SK-N-SH (cell line): Measurements from ENCODE around the gene EHBP1L1. TPM values are rescaled to one million over a fixed set of nuclear protein-coding genes. Genes with fewer than 3 reads are reported as not detected.
A peak's percentile ranks its signal among the peaks of the same experiment; 100 is the strongest.

Experiments used
- CTCF ChIP-seq: fragments of 200-600 bp; sonication (generic); IDR thresholded peaks from 2 replicates; pipeline ENCODE4 v1.6.1; 2017; ENCODE audit warnings: antibody characterized with exemption, mild to moderate bottlenecking, moderate library complexity
- EZH2phosphoT487 ChIP-seq: fragments of 200-600 bp; sonication (generic); IDR thresholded peaks from 2 replicates; pipeline ENCODE4 v1.6.1; 2017; ENCODE audit warnings: low read depth, mixed run types, mild to moderate bottlenecking, antibody characterized with exemption, moderate library complexity, borderline replicate concordance
- FOXM1 ChIP-seq: IDR thresholded peaks from 2 replicates; pipeline ENCODE4 v1.4.0; 2012; ENCODE audit warnings: low read depth, mild to moderate bottlenecking
- MXI1 ChIP-seq: IDR thresholded peaks from 2 replicates; pipeline ENCODE4 v1.6.1; 2012; ENCODE audit warnings: mild to moderate bottlenecking, low read depth, low read length, improper control_type of control experiment
- PBX3 ChIP-seq: IDR thresholded peaks from 2 replicates; pipeline ENCODE4; 2012
- POLR2AphosphoS5 ChIP-seq: IDR thresholded peaks from 2 replicates; pipeline ENCODE4 v1.6.1; 2012; ENCODE audit warnings: low read depth, low read length
- RAD21 ChIP-seq: IDR thresholded peaks from 2 replicates; pipeline ENCODE4 v1.6.1; 2012; ENCODE audit warnings: mild to moderate bottlenecking, low read length
- RCOR1 ChIP-seq: fragments of 150-350 bp; IDR thresholded peaks from 2 replicates; pipeline ENCODE4 v1.6.1; 2017; ENCODE audit warnings: antibody characterized with exemption, low read length
- SIN3A ChIP-seq: IDR thresholded peaks from 2 replicates; pipeline ENCODE4 v1.6.1; 2012; ENCODE audit warnings: low read depth, mild to moderate bottlenecking, low read length, moderate library complexity, borderline replicate concordance
- SMC3 ChIP-seq: IDR thresholded peaks from 2 replicates; pipeline ENCODE4 v1.6.1; 2012; ENCODE audit warnings: low read depth, low read length, improper control_type of control experiment
- TAF1 ChIP-seq: IDR thresholded peaks from 2 replicates; pipeline ENCODE4 v1.6.1; 2012; ENCODE audit warnings: low read depth, mild to moderate bottlenecking, low read length, moderate library complexity, borderline replicate concordance
- TCF12 ChIP-seq: IDR thresholded peaks from 2 replicates; pipeline ENCODE4 v1.4.0; 2012
- YY1 ChIP-seq: IDR thresholded peaks from 2 replicates; pipeline ENCODE4 v1.4.0; 2012; ENCODE audit warnings: low read depth, mild to moderate bottlenecking
- polyA plus RNA-seq, 3 experiments: library from polyadenylated mRNA; depleted of rRNA; stranded (reverse); fragments of >200 nt; gene quantifications; 2 replicates each; pipeline ENCODE4 v1.2.3, GENCODE V29; 2012
- TF ChIP-seq, protein P1 (sequence below): fragments of 150-350 bp; IDR thresholded peaks from 2 replicates; pipeline ENCODE4 v1.6.1; 2017; ENCODE audit warnings: antibody characterized with exemption, low read length, low read depth, borderline replicate concordance
- TF ChIP-seq, protein P2 (sequence below): IDR thresholded peaks from 2 replicates; pipeline ENCODE4 v1.4.0; 2012; ENCODE audit warnings: low read depth, borderline replicate concordance

EHBP1L1 gene
- polyA plus RNA-seq, 1 of the 3 experiments (the other 2 are of a cell fraction), result 48.7 TPM

DNA sequence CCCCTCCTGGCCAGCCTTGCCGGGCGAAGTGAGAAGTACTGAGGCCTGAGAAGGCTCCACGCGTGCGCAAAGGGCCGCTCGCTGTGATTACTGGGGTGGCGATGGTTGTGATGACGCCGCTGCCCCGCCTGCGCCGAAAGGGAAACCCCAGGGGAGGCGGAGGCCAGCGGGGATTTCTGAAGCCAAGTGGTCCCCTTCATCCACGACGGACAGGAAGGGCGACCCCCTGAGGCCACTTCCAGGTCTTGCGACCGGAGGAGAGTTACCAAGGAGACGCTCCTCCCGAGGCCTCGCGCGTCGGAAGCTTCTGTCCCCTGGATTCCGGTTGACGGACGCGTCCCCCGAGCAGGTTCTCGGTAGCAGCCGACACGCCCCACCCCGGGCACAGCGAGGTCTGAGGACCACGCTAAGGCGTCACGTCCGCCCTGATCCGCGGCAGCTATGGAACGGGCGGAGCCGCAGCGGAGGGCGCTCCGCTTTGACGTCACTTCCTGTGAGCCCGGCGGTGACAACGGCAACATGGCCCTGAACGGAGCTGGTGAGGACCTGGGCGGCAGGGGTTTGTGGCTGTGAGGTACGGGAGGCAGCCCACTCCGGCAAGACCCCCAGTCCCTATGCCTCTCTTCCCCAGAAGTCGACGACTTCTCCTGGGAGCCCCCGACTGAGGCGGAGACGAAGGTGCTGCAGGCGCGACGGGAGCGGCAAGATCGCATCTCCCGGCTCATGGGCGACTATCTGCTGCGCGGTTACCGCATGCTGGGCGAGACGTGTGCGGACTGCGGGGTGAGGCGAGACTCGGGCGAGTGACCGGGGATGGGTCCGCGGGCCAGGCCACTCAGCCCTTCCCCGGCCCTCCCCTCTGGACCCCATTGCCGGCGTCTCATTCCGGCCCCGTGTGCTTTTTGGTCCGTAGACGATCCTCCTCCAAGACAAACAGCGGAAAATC is 5.6 kb upstream of the EHBP1L1 start, which contains the start of gene ZNRD2 (continued):
- peak; percentile 76 for TF ChIP-seq PBX3
- TF ChIP-seq MXI1, result peak; percentile 95
- TF ChIP-seq YY1, result peak; percentile 91
- no peak for TF ChIP-seq FOXM1
- TF ChIP-seq POLR2AphosphoS5, result peak; percentile 60
- no peak for TF ChIP-seq EZH2phosphoT487
- TF ChIP-seq RAD21, result peak; percentile 62
- peak; percentile 13; the same call in 1 of the 2 replicates for TF ChIP-seq TCF12
- 0 out of 2 replicates have a peak, but pooled peaks have one; percentile 16 for TF ChIP-seq RCOR1
- TF ChIP-seq TAF1, result peak; percentile 76
- TF ChIP-seq, protein P1, sequence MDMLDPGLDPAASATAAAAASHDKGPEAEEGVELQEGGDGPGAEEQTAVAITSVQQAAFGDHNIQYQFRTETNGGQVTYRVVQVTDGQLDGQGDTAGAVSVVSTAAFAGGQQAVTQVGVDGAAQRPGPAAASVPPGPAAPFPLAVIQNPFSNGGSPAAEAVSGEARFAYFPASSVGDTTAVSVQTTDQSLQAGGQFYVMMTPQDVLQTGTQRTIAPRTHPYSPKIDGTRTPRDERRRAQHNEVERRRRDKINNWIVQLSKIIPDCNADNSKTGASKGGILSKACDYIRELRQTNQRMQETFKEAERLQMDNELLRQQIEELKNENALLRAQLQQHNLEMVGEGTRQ, result no peak
- peak; percentile 65 for TF ChIP-seq CTCF
- TF ChIP-seq SMC3, result peak; percentile 58
- TF ChIP-seq, protein P2, sequence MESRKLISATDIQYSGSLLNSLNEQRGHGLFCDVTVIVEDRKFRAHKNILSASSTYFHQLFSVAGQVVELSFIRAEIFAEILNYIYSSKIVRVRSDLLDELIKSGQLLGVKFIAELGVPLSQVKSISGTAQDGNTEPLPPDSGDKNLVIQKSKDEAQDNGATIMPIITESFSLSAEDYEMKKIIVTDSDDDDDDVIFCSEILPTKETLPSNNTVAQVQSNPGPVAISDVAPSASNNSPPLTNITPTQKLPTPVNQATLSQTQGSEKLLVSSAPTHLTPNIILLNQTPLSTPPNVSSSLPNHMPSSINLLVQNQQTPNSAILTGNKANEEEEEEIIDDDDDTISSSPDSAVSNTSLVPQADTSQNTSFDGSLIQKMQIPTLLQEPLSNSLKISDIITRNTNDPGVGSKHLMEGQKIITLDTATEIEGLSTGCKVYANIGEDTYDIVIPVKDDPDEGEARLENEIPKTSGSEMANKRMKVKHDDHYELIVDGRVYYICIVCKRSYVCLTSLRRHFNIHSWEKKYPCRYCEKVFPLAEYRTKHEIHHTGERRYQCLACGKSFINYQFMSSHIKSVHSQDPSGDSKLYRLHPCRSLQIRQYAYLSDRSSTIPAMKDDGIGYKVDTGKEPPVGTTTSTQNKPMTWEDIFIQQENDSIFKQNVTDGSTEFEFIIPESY, result no peak
- peak; percentile 81; the same call in 1 of the 2 replicates for TF ChIP-seq SIN3A
